ENCODE results near the gene COL23A1.

- no peak for TF ChIP-seq EZH2 (IDR thresholded peaks at IDR 0.05; ENCODE audit: low read depth, low read length, severe bottlenecking)
- no peak for TF ChIP-seq CTCF (IDR thresholded peaks at IDR 0.05; ENCODE audit: control extremely low read depth in 1 of 3, insufficient read depth in 1 of 3, low read depth in 1 of 3, low read length in 3 of 3)
- no peak for TF ChIP-seq FOSL1 (IDR thresholded peaks at IDR 0.05; ENCODE audit: insufficient read depth, low read depth, low read length)
- TF ChIP-seq SIRT6 (IDR thresholded peaks at IDR 0.05; ENCODE audit: low read length) = no peak
- no peak for TF ChIP-seq CHD1 (IDR thresholded peaks at IDR 0.05; ENCODE audit: low read depth, low read length)
- TF ChIP-seq SP1 (IDR thresholded peaks at IDR 0.05; ENCODE audit: low read depth, low read length) = no peak
- no peak for TF ChIP-seq POLR2A (IDR thresholded peaks at IDR 0.05; ENCODE audit: control extremely low read depth in 1 of 2, low read depth in 2 of 2, low read length in 2 of 2)
- no peak for TF ChIP-seq ASH2L (IDR thresholded peaks at IDR 0.05; ENCODE audit: low read length)
- TF ChIP-seq JUND (IDR thresholded peaks at IDR 0.05; ENCODE audit: low read length) = no peak
- no peak for TF ChIP-seq ZNF274 (IDR thresholded peaks at IDR 0.05; ENCODE audit: borderline replicate concordance, extremely low read depth, low read length)
- TF ChIP-seq EP300 (IDR thresholded peaks at IDR 0.05; ENCODE audit: borderline replicate concordance in 1 of 2, low read depth in 2 of 2, low read length in 2 of 2) = no peak
- no peak for TF ChIP-seq CHD2 (IDR thresholded peaks at IDR 0.05; ENCODE audit: low read length)
- TF ChIP-seq POLR2AphosphoS5 (IDR thresholded peaks at IDR 0.05; ENCODE audit: low read depth, low read length) = no peak
Observed at GRCh38 chr5:178423901-178424809, 166.0 kb downstream of the COL23A1 start.

Measured in H1 (cell line).